Urothelium cell line (cell line): ENCODE data around the gene STK17A.
"Not testable (repeated sequence)": the region's sequence is repeated elsewhere in the genome, so short reads cannot be mapped to it uniquely, and the experiment has no call there.

Experiments used
- DNase-seq: peaks from one replicate; pipeline ENCODE4 v3.0.0; 2011; ENCODE audit warnings: low spot score, mixed read lengths
- FAIRE-seq: peaks from 2 replicates; lab custom pipeline; 2011; peaks lifted over from hg19 to GRCh38; lab: Jason Lieb, UNC

STK17A gene

DNA sequence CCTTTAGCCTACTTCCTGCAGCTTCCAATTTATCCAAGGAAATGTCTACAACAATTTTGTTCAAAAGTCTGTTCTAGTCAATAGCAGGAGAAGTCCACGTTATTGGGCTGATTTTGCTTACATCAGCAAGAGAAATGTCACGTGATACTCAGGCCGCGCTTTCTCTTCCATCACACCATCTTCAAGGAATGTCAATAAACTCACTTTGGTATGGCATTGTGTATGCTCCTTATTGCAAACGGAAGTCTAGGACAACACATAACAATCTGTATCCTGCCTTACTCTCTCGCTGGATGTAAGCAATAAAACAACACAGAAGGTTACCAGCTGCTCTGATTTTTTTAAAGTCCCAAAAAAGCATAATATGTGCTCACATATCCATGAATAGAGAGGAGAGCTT is 17.1 kb upstream of the STK17A start:
- DNase-seq, result no peak
- FAIRE-seq, result no peak

DNA sequence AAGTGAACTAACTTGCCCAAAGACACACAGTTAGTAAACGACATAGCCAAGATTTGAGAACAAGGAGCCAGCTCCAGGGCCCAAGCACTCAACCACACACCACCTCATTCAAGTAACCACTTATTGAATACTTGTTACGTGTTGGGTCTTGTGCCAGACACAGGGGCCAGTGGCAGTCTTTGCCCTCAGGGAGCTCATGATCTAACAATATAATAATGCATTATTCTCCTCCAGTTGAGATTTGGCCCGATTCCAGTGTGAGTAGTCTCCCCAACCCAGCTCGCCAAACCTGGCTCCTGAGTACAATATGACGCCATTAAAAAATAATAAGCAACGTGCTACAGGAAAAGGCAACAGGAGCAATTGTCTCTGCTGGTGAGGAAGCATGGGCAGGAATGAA is 14.4 kb upstream of the STK17A start:
- FAIRE-seq (no peak), DNase-seq (no peak)

DNA sequence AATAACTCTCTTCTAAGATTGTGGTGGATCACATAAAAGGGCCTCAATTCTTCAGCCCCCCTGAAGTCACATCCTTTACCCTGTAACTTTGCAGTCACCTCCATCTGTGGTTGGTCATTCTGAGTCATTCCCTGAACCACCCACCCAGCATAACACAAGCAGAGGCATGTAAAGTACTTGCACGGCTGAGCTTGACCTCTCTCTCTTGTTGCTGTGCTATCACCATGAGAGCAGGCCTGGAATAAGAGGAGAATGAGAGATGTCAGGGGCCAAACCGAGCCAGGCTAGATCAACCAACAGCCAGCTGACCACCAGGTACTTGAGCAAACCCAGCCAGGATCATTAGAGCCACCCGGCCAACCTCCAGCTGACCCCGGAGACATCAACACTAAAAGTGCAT is 13.5 kb upstream of the STK17A start:
- no peak for FAIRE-seq

DNA sequence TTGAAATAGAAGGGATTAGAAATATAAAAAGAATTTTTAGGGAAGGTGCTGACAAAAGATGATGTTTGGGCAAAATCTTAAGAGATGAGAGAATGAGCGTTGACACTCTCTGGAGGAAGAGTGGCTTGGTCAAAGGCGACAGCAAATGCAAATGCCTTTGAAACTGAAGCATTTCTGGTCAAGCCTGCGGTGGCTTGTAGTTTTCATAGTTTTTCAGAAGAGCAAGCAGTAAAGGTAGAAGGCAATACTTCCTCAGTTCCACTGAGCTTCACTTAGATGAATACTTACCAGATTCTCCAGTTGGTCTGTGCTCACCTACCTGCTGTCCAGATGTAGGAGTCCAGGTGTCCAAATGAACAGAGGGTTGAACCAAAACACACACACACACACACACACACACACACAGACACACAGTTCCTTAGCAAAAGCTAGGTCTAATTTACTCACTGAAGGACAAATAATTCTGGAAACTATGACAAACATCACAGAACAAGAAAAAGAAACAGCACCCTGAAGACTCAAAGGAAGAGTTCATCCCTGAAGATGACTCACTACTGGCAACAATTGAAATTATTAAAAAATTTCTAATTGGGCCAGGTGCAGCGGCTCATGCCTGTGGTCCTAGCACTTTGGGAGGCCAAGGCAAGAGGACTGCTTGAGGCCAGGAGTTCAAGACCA is 12.1 kb upstream of the STK17A start:
- DNase-seq, result no peak
- no peak for FAIRE-seq

More for the DNA sequence above, 13.5 kb upstream of the STK17A start:
- DNase-seq, result peak; percentile 53

DNA sequence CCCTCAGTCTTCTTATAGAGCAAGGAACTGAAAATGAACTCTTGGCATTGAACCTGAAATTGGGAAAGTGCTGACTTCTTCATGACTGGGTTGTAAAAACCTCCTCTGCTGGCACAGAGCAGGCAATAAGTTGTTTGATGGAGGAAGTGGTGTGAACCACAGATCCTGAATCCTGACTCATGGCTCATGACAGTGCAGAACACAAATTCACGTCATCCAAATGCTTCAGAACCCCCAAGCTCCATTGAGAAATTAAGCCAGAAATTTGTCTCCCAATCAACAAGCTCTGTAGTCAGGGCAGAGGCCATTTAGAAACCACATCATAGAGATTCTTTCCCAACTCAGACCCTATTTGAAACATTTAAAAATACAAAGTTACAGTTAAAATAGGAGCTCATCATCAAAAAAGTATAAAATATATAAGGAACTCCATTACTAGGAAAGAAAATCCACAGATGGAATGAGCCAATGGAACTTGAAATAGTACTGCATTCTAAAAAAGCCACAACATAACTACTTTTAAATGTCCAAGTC is 10.3 kb upstream of the STK17A start:
- FAIRE-seq, result peak; percentile 77
- DNase-seq, result peak; percentile 88

DNA sequence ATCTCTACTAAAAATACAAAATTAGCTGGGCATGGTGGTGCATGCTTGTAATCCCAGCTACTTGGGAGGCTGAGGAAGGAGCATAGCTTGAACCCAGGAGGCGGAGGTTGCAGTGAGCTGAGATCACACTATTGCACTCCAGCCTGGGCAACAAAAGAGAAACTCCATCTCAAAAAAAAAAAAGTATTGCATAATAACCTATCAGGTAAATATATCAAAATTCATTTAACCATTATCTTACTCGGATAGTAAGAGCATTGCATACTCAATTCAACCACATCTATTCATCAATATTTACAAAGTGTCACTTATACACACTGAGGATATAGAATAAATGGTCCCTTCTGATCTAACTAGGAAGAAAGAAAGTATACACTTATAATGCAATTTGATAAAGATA is 9.1 kb upstream of the STK17A start:
- FAIRE-seq, DNase-seq: not testable (repeated sequence)

DNA sequence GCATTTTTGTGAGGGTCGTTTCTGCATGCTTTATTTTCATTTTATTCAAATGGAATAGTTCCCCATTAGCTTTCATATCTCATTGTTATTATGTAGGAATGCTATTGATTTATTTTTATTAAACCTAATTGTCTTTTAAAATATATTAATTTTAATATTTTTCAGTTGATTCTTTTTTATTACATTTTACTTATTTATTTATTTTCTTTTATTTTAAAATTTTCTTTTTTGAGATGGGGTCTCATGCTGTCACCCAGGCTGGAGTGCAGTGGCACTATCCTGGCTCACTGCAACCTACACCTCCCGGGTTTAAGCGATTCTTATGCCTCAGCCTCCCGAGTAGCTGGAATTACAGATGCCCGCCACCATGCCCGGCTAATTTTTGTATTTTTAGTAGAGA is 7.4 kb upstream of the STK17A start:
- no peak for FAIRE-seq
- DNase-seq, result no peak

DNA sequence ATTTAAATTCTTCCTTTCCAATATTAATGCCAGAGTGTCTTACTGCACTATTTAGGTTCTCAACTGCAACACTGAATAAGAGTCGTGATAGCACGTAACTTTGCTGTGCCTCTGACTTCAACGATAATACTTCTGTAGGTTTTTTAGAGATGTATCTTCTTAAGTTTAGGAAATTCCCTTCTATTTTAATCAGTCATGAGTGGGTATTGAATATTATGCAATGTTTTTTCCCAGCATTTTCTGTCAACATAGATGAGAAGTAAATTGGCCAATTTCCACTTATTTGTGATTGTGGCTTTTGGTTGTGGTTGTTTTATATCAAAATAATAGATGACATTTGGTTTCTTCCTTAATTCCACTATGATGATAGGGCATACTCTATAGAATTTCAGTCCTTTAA is 6.7 kb upstream of the STK17A start:
- FAIRE-seq (no peak), DNase-seq (no peak)

DNA sequence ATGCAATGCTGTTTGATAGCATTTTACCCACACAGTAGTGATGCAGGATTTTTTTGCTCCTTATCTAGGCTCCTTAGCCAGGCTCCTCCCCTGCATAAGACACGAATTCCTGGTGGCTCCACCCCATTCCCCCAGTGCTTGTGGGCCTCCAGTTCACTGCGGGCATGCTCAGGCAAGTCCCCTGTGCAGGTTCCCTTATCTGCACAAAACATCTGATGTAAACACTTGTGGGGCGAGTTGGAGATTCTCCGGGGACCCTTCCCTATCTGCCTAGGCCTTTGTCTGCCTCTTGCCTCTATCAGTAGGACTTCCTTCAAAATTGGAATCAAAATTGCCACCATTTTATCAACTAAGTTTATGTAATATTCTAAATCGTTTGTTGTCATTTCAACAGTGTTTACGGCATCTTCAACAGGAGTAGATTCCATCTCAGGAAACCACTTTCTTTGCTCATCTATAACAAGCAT is 5.4 kb upstream of the STK17A start:
- no peak for FAIRE-seq

DNA sequence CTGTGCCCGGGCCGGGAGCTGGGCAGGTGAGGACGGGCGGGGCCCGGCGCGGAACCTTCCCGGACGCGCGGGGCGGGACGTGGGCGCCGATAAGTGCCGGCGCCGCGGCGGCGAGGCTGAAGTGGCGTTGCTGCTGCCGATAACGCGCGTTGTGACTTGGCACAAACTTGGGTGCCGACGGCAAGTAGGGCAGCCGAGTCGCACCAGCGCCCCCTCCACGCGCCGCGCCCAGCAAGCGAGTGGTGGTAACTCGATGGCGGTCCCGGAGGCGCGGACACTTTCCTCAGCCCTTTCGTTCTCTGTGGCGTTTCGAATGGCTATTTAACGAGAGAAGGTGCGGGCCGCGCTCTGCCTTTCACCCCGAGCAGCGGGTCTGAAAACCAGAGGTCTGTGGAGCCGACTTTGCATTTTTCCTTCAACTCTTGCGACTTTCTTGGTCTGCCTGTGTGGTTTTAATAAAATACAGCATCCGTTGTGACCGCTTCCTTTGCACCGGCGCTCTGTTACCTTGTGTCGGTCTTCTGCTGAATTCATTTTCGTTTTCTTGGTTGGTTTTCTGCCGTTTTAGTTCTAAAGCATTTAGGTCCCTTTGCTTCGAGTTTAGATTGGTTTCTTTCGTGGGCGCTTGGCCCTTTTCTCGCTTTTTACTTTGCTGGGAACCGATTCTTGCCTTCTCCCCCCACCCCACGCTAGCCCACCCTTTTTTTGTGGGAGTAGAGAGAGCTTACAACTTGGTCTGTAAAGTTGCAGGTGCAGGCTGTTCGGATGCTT is 701 bp downstream of the STK17A start:
- DNase-seq, result peak; percentile 61
- peak; percentile 79 for FAIRE-seq

More for the DNA sequence above, 5.4 kb upstream of the STK17A start:
- peak; percentile 31 for DNase-seq

DNA sequence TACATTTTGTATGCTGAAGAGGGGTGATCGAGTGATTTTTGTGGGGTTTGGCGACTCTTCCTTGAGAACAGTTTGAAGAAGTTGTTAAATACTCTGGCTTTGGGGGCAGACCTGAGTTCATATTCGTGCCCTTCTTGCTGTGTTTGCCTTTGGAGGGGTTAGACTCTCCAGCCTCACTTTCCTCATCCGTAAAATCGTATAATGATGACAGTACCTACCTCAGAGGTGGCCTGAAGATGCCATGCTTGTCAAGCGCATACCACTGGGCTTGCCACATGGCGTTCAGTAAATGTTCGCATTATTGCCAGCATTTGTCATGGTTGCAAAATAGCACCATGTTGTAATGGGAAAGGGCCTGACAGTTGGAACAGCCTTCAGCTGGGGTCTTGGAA is 1.3 kb downstream of the STK17A start:
- FAIRE-seq (peak; percentile 83), DNase-seq (no peak)

DNA sequence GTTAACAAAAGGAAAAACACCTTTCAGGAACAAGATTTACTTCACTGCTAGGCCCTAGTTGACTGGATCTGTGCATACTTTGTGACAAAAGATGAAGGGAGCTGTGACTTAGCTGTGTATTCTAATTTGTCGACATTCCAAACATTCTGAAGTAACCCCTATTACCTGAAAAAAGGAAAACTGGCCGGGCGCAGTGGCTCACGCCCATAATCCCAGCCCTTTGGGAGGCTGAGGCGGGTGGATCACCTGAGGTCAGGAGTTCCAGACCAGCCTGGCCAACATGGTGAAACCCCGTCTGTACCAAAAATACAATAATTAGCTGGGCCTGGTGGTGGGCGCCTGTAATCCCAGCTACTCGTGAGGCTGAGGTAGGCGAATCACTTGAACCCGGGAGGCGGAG is 1.8 kb downstream of the STK17A start:
- not testable (repeated sequence) for FAIRE-seq, DNase-seq

DNA sequence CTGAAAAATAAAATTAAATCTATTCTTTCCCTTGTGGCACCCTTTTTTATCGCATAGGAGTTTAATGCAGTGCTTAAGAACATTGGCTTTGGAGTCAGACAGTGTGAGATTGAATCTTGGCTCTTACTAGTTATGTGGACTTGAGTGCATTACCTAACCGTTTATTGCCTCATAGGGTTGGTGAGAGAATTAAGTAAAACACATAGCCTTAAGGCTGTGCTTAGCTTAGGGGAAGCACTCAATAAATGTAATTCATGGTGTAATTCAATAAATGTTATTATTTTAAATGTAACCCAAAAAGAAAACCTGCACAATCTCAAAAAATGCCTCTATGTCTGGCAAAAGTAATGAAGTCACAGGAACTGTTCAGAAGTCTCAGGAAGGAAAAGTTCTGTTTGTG is 2.7 kb downstream of the STK17A start:
- no peak for FAIRE-seq
- DNase-seq, result no peak

DNA sequence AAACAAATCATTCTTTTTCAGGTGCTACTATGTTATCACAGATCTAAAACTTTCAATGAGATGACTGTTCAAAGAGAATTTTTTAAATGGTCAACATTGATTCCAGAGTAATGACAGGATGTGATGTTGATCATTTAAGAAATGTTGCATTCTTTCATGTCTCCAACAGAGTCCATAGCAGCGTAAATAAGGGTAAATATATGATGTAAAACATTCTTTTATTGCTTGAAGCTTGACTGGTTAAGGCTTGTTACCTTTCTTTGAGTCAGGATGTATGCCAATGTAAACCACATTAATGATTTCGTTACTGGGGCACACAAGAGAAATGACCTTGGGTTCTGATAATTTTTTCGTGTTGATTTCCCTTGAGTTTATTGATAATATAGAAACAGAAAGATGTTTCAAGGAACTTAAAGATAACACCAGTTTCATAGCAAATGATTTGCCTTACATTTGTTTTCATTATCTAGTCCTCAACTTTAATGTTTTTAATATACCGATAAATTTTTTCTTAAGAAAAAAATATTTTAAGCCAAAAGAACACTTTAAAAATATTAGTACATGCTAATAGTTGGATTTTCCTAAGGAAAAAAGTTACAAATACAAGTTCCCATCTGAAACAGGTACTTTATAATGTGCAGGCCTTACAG is 3.5 kb downstream of the STK17A start:
- DNase-seq, result no peak
- no peak for FAIRE-seq

DNA sequence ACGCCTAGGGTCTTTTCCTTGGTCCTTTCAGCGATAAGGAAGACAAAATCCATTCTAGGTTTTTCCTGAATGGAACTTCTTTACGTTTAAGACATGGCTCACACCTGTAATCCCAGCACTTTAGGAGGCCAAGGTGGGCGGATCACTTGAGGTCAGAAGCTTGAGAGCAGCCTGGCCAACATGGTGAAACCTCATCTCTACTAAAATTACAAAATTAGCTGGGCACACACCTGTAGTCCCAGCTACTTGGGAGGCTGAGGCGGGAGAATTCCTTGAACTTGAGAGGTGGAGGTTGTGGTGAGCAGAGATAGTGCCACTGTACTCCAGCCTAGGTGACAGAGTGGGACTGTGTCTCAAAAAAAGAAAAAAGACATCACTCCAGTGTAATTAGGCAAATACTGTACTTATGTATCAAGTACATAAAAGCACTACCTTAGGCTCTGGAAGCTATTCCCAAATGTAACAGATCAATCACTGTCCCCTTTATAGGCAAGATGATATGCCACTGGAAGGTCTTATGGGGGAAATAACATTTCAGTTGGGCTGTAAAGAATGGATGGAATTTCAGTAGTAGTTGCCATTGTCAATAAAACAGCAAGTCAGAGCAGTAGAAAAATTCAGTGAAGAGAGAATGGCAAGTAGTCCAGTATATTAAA is 5.7 kb downstream of the STK17A start:
- no peak for DNase-seq
- no peak for FAIRE-seq

DNA sequence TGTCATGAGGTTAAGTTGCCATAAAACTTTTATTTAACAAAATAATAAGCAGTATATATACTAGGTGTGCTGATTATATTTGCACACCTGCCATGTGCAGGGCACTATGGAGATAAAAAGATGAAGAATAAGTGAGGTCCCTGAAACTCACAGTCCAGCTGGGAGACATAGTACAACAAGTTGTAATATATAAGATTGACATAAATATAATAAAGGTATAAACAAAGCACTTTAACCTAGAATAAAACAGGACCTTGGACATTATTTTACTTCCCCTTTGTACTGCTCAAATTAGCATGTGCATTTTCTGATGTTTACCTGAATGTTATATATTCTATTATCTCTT is 6.2 kb downstream of the STK17A start:
- FAIRE-seq (no peak), DNase-seq (no peak)

DNA sequence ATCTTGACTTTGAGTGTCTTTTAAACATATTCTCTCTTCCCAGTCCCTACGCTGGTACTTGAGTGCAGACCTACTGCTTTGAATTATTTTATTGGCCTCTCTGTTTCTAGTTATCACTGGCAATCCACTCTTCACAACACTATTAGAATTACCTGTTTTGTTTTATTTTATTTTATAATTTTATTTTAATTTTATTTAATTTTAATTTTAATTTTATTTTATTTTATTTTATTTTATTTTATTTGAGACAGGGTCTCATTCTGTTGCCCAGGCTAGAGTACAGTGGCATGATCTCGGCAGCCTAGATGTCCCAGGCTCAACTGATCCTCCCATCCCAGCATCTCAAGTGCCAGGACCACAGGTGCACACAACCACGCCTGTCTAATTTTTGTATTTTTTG is 6.8 kb downstream of the STK17A start:
- DNase-seq, result no peak
- no peak for FAIRE-seq

DNA sequence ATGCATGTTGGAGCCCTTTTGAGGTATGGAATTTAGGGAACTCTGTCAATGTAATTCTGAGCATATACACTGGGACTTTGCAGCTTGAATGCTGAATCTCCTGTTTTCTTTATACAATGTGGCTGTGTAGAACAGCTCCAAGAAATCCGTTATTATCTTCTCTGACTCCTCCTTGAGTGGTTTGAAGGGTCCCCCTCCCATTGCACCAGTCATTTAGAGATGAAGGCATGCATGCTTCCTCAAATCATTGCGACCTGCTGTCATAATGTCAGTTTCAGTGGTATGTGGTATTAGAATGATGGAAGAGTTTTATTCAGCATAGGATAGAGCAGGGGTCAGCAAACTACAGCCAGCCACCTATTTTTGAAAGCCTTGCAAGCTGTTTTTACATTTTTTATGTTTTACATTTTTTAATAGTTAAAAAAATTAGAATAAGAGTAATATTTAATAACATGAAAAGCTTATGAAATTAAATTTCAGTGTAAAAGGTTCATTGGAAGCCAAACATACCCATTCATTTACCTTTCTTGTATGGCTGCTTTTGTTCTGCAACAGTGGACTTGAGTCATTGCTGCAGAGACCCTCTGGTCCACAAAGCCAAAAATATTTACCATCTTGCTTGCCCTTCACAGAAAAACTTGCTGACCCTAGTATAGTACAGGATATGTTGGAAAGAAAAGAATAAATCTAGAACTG is 8.1 kb downstream of the STK17A start:
- FAIRE-seq (no peak), DNase-seq (no peak)

DNA sequence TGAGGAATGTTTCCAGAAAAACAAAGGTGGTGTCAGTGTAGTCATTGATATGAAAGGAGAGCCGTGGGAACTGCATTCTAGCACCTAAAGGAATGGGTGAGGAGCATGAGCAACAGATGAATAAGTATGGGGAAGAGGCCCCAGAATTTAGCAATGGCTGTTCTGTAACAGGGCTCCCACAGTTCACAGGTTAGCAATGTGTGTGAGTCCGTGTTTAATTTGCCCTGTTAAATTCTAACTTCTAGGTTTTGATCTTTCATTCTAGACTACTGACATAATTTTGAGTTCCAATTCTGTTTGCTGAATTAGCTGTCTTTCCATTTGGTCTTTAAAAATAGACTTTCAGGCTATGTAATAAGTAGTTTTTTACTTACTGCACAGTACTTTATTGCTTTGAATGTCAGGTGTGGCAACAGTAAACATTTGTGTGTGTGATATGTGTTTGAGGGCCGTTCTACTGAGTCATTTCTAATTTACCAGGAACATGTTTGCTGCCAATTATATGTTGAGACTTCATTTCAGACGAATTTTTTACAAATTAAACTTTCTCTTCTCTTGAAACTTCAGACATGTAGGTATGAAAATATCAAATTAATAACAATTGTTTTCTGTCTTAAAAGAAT is 8.8 kb downstream of the STK17A start:
- no peak for FAIRE-seq
- DNase-seq, result no peak

DNA sequence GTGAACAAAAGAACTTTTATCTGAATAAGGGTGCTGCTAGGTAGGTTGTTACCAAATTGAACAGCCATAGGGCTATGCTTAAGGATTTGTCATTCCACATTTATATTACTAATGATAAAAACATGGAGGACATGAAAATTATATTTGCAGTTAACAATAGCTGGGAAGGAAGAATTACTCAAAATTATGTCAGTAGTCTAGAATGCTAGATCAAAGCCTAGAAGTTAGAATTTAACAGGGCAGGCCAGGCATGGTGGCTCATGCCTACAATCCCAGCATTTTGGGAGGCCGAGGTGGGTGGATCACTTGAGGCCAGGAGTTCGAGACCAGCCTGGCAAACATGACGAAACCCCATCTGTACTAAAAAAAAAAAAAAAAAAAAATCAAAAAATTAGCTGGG is 9.4 kb downstream of the STK17A start:
- DNase-seq, result no peak
- no peak for FAIRE-seq
